PC-3 (cell line): Measurements from ENCODE around the gene SNX11. TPM values are rescaled to one million over a fixed set of nuclear protein-coding genes. Genes with fewer than 3 reads are reported as not detected.
A peak's percentile ranks its signal among the peaks of the same experiment; 100 is the strongest.

Source experiments
- ATAC-seq: fragments of 200-7000 bp; cut with Tn5 transposase; 2 replicates; pipeline ENCODE4 v1.9.1; 2020; ENCODE audit warnings: mild to moderate bottlenecking, moderate library complexity
- BruUV-seq: library from RNA; stranded (reverse); fragments of 400-500 nt; replicated peaks from 2 replicates; lab custom pipeline; 2021; lab: Mats Ljungman, UMichigan
- CTCF ChIA-PET: fragments of 300-600 bp; sonication (Branson Sonifier 250); formaldehyde crosslinking; loops from one replicate; lab custom pipeline; 2022; ENCODE audit warnings: antibody characterized with exemption; lab: Charles Lee
- POLR2A ChIA-PET: fragments of 300-600 bp; sonication (Branson Sonifier 250); formaldehyde crosslinking; loops from one replicate; lab custom pipeline; 2022; ENCODE audit warnings: antibody characterized with exemption; ENCODE audit not compliant: unreplicated experiment; lab: Charles Lee
- DNase-seq: peaks from one replicate; pipeline ENCODE4 v3.0.0-alpha.2; 2015
- H2AFZ ChIP-seq: fragments of 300-600 bp; sonication (generic); 2 replicates; pipeline ENCODE4 v1.6.0; 2016; ENCODE audit warnings: antibody characterized with exemption, low read length
- H3F3A ChIP-seq: fragments of 300-600 bp; sonication (generic); one replicate; pipeline ENCODE4 v1.6.0; 2017; ENCODE audit warnings: antibody characterized with exemption, low read length, control low read depth, mild to moderate bottlenecking; ENCODE audit not compliant: unreplicated experiment
- H3K27ac ChIP-seq: fragments of 300-600 bp; sonication (generic); 2 replicates; pipeline ENCODE4 v1.5.1; 2016; ENCODE audit warnings: mild to moderate bottlenecking, low read length
- H3K27me3 ChIP-seq: fragments of 300-600 bp; sonication (generic); 2 replicates; pipeline ENCODE4 v1.6.1; 2016; ENCODE audit warnings: low read length, mixed read lengths
- H3K36me3 ChIP-seq: fragments of 300-600 bp; sonication (generic); 2 replicates; pipeline ENCODE4 v1.6.1; 2016; ENCODE audit warnings: low read depth, mixed run types, low read length, mixed read lengths
- H3K4me1 ChIP-seq: fragments of 300-600 bp; sonication (generic); 2 replicates; pipeline ENCODE4 v1.5.1; 2016; ENCODE audit warnings: low read length; ENCODE audit not compliant: insufficient read depth
- H3K4me2 ChIP-seq: fragments of 300-600 bp; sonication (generic); 2 replicates; pipeline ENCODE4 v1.6.0; 2016; ENCODE audit warnings: low read length
- H3K4me3 ChIP-seq: fragments of 300-600 bp; sonication (generic); 2 replicates; pipeline ENCODE4 v1.5.1; 2016; ENCODE audit warnings: mild to moderate bottlenecking, low read length, mixed read lengths
- H3K79me2 ChIP-seq: fragments of 300-600 bp; sonication (generic); 2 replicates; pipeline ENCODE4 v1.6.1; 2017; ENCODE audit warnings: low read length, mixed read lengths
- H3K9ac ChIP-seq: fragments of 300-600 bp; sonication (generic); 2 replicates; pipeline ENCODE4 v1.6.0; 2016; ENCODE audit warnings: mild to moderate bottlenecking, low read length
- H3K9me2 ChIP-seq: fragments of 300-600 bp; sonication (generic); replicated peaks from 2 replicates; pipeline ENCODE4 v1.6.1; 2016; ENCODE audit warnings: mixed run types, low read length, mixed read lengths
- H3K9me3 ChIP-seq: fragments of 300-600 bp; sonication (generic); 2 replicates; pipeline ENCODE4 v1.6.1; 2016; ENCODE audit warnings: low read length, mixed read lengths
- H4K20me1 ChIP-seq: fragments of 300-600 bp; sonication (generic); 2 replicates; pipeline ENCODE4 v1.6.1; 2016; ENCODE audit warnings: low read length, mixed read lengths
- CTCF ChIP-seq: fragments of 300-600 bp; sonication (generic); conservative IDR thresholded peaks from 2 replicates; pipeline ENCODE4 v1.5.1; 2017; ENCODE audit warnings: antibody characterized with exemption, low read depth, mild to moderate bottlenecking, low read length
- EZH2 ChIP-seq: fragments of 300-600 bp; sonication (generic); IDR thresholded peaks from one replicate; pipeline ENCODE4 v1.6.1; 2017; ENCODE audit warnings: antibody characterized with exemption, mild to moderate bottlenecking, low read length; ENCODE audit not compliant: unreplicated experiment
- EZH2phosphoT487 ChIP-seq: fragments of 300-600 bp; sonication (generic); IDR thresholded peaks from 2 replicates; pipeline ENCODE4 v1.6.1; 2018; ENCODE audit warnings: mild to moderate bottlenecking, antibody characterized with exemption, low read length, borderline replicate concordance
- intact Hi-C: fragments of 100-400 bp; cut with micrococcal nuclease; formaldehyde crosslinking; loops from 2 replicates; pipeline ENCODE4 v1.9.0; 2023
- total RNA-seq: library from RNA; depleted of rRNA; stranded (reverse); fragments of >200 nt; gene quantifications from 2 replicates; pipeline ENCODE4 v1.2.3, GENCODE V29; 2014

The SNX11 gene
- total RNA-seq, 1 experiment from 2014 or later, result 17.7 TPM

- no peak for TF ChIP-seq EZH2phosphoT487
- TF ChIP-seq EZH2, result no peak
- no peak for TF ChIP-seq CTCF
- POLR2A ChIA-PET, result no interaction called here
- no peak overlapping the region for H3K4me3 ChIP-seq
- no peaks in the 10 kb centered on the region for H3K79me2 ChIP-seq
- peaks cover 21% of the 10 kb centered on the region for H3K27me3 ChIP-seq
- no peaks in the 10 kb centered on the region for H3K4me1 ChIP-seq
- ATAC-seq (peak; percentile 43; the same call in 1 of the 2 replicates), DNase-seq (peak; percentile 26)
- no peaks in the 10 kb centered on the region for H4K20me1 ChIP-seq
- no peaks in the 10 kb centered on the region for H3F3A ChIP-seq
- no peaks in the 10 kb centered on the region for H3K36me3 ChIP-seq
- H3K9me3 ChIP-seq, result no peaks in the 10 kb centered on the region
- no peak overlapping the region for H3K4me2 ChIP-seq
- intact Hi-C loops, result no loop called here
- CTCF ChIA-PET, result interaction anchor here (0.6 to 1.0 kb wide), 2 partner anchors 83 to 175 kb away, joined by 3 read pairs; no protein-coding TSS in a partner anchor
- no TSS peak for BruUV-seq
- no peaks in the 10 kb centered on the region for H3K9me2 ChIP-seq
- H3K27ac ChIP-seq, result no peak overlapping the region
- no peak overlapping the region for H3K9ac ChIP-seq
- H2AFZ ChIP-seq, result no peak overlapping the region
These were observed 55.5 kb downstream of the SNX11 start for GRCh38 chr17:48162946-48163506.

- no peak for ATAC-seq
- CTCF ChIA-PET, result no interaction called here
These were observed 56.2 kb downstream of the SNX11 start for GRCh38 chr17:48163809-48164208.

More at GRCh38 chr17:48163809-48164208, 56.2 kb downstream of the SNX11 start:
- no TSS peak for BruUV-seq
- no peak overlapping the region for H3K9ac ChIP-seq
- no peaks in the 10 kb centered on the region for H3F3A ChIP-seq
- H4K20me1 ChIP-seq, result no peaks in the 10 kb centered on the region
- no peaks in the 10 kb centered on the region for H3K79me2 ChIP-seq
- TF ChIP-seq CTCF, result peak; percentile 61
- no peak for TF ChIP-seq EZH2
- peaks cover 23% of the 10 kb centered on the region for H3K27me3 ChIP-seq
- POLR2A ChIA-PET, result no interaction called here
- no peaks in the 10 kb centered on the region for H3K9me3 ChIP-seq
- no peak overlapping the region for H2AFZ ChIP-seq
- H3K4me2 ChIP-seq, result no peak overlapping the region
- no peaks in the 10 kb centered on the region for H3K9me2 ChIP-seq
- intact Hi-C loops, result no loop called here
- H3K4me3 ChIP-seq, result no peak overlapping the region
- H3K4me1 ChIP-seq, result no peaks in the 10 kb centered on the region
- no peaks in the 10 kb centered on the region for H3K36me3 ChIP-seq
- DNase-seq, result no peak
- no peak overlapping the region for H3K27ac ChIP-seq
